ENCODE measurements around the gene SRXN1.

GRCh38 chr20:672963-673602 is 20.1 kb upstream of the SRXN1 start:
- TF ChIP-seq CTCF (IDR thresholded peaks at IDR 0.05) (no peak), POLR2A (IDR thresholded peaks at IDR 0.05) (no peak), POLR2AphosphoS5 (IDR thresholded peaks at IDR 0.05) (no peak)
